Mesendoderm (in vitro differentiated cells): Measurements from ENCODE around the gene HOXD12.

Experiments
- DNase-seq: peaks from one replicate; pipeline ENCODE4 v3.0.0; 2013
- H2AK5ac ChIP-seq: 2 replicates; pipeline ENCODE4 v1.6.1; 2013; ENCODE audit warnings: low read length, inconsistent platforms
- H2BK120ac ChIP-seq: 2 replicates; pipeline ENCODE4 v1.6.1; 2013; ENCODE audit warnings: low read depth, mild to moderate bottlenecking, low read length, moderate library complexity, mixed read lengths
- H2BK15ac ChIP-seq: replicated peaks from 2 replicates; pipeline ENCODE4 v1.6.1; 2013; ENCODE audit warnings: low read depth, mild to moderate bottlenecking, moderate library complexity
- H2BK5ac ChIP-seq: 2 replicates; pipeline ENCODE4 v1.6.1; 2013; ENCODE audit warnings: low read length, inconsistent platforms
- H3K18ac ChIP-seq: 2 replicates; pipeline ENCODE4 v1.6.1; 2013; ENCODE audit warnings: mild to moderate bottlenecking, low read length, mixed read lengths
- H3K23ac ChIP-seq: one replicate; pipeline ENCODE4 v1.6.1; 2013; ENCODE audit warnings: low read length
- H3K27ac ChIP-seq: 2 replicates; pipeline ENCODE4 v1.5.1; 2013; ENCODE audit warnings: low read depth, mild to moderate bottlenecking, inconsistent platforms, low read length, moderate library complexity
- H3K27me3 ChIP-seq: 2 replicates; pipeline ENCODE4 v1.6.1; 2013; ENCODE audit warnings: low read length, control low read depth, mild to moderate bottlenecking, inconsistent platforms; ENCODE audit not compliant: insufficient read depth, poor library complexity
- H3K36me3 ChIP-seq: 2 replicates; pipeline ENCODE4 v1.6.1; 2013; ENCODE audit warnings: low read length, inconsistent platforms; ENCODE audit not compliant: control insufficient read depth, insufficient read depth
- H3K4ac ChIP-seq: one replicate; pipeline ENCODE4 v1.6.1; 2013; ENCODE audit warnings: low read depth, mild to moderate bottlenecking, low read length, moderate library complexity
- H3K4me1 ChIP-seq: 2 replicates; pipeline ENCODE4 v1.6.1; 2013; ENCODE audit warnings: low read depth, low read length, inconsistent platforms; ENCODE audit not compliant: control insufficient read depth
- H3K4me2 ChIP-seq: 2 replicates; pipeline ENCODE4 v1.6.1; 2013; ENCODE audit warnings: low read length
- H3K4me3 ChIP-seq: 2 replicates; pipeline ENCODE4 v1.5.1; 2013; ENCODE audit warnings: mild to moderate bottlenecking, low read length
- H3K56ac ChIP-seq: one replicate; pipeline ENCODE4 v1.6.1; 2013; ENCODE audit warnings: low read length
- H3K79me1 ChIP-seq: 2 replicates; pipeline ENCODE4 v1.6.1; 2013; ENCODE audit warnings: low read length, inconsistent platforms
- H3K79me2 ChIP-seq: 2 replicates; pipeline ENCODE4 v1.6.1; 2013; ENCODE audit warnings: mild to moderate bottlenecking, low read length; ENCODE audit not compliant: control insufficient read depth, insufficient read depth
- H3K9ac ChIP-seq: 2 replicates; pipeline ENCODE4 v1.6.1; 2013; ENCODE audit warnings: low read length, inconsistent platforms
- H4K5ac ChIP-seq: one replicate; pipeline ENCODE4 v1.6.1; 2013; ENCODE audit warnings: low read length
- H4K8ac ChIP-seq: one replicate; pipeline ENCODE4 v1.6.1; 2013; ENCODE audit warnings: low read depth, mild to moderate bottlenecking, control low read depth, low read length, moderate library complexity
- WGBS: extraction: QIAGEN DNeasy Blood & Tissue Kit; methylation state at CpG from one replicate; pipeline ENCODE4 v1.1.7; 2013; ENCODE audit warnings: low lambda C conversion rate, missing lambda C conversion rate; ENCODE audit not compliant: insufficient coverage; ENCODE audit errors: extremely low coverage; 5-methylcytosine and 5-hydroxymethylcytosine counted together

Gene HOXD12

GRCh38 chr2:176091329-176092258 is 8.0 kb upstream of the HOXD12 start:
- Histone ChIP-seq H3K23ac (no peak overlapping the region), H3K18ac (no peak overlapping the region), H3K4me1 (peaks cover 6% of the 10 kb centered on the region), H2AK5ac (no peak overlapping the region), H4K8ac (no peak overlapping the region), H2BK120ac (no peak overlapping the region), H2BK15ac (no peak overlapping the region), H3K27me3 (peaks cover 70% of the 10 kb centered on the region), H2BK5ac (no peak overlapping the region), H4K5ac (no peak overlapping the region), H3K56ac (no peak overlapping the region), H3K79me2 (no peaks in the 10 kb centered on the region), H3K9ac (no peak overlapping the region), H3K4me3 (no peak overlapping the region), H3K4me2 (no peak overlapping the region), H3K4ac (no peak overlapping the region), H3K36me3 (no peaks in the 10 kb centered on the region), H3K27ac (no peak overlapping the region), H3K79me1 (no peaks in the 10 kb centered on the region)
- peak; percentile 37 for DNase-seq
- WGBS: no CpG with 5 or more reads among the region's 31 CpGs

GRCh38 chr2:176092270-176093144 is 7.1 kb upstream of the HOXD12 start, which contains the start of gene HOXD13:
Gene HOXD13, plus strand, starts transcription at chr2:176092721. Its CDS starts 170 bp downstream, at chr2:176092891.
- H2BK120ac ChIP-seq: no peak within 1 kb of the TSS
- no peaks in the 10 kb centered on the region for H3K79me2 ChIP-seq
- H2AK5ac ChIP-seq: no peak within 1 kb of the TSS
- H2BK5ac ChIP-seq: no peak within 1 kb of the TSS
- peaks cover 63% of the 10 kb centered on the region for H3K27me3 ChIP-seq
- H3K4ac ChIP-seq: no peak within 1 kb of the TSS
- peak within 1 kb of the TSS; percentile 54 for H3K23ac ChIP-seq
- peaks cover 6% of the 10 kb centered on the region for H3K4me1 ChIP-seq
- no peaks in the 10 kb centered on the region for H3K36me3 ChIP-seq
- peak within 1 kb of the TSS; percentile 56 for H3K56ac ChIP-seq
- peak; percentile 77 for DNase-seq
- no peak within 1 kb of the TSS for H4K8ac ChIP-seq
- H3K27ac ChIP-seq: no peak within 1 kb of the TSS
- peak within 1 kb of the TSS; percentile 24 for H3K9ac ChIP-seq
- no peak within 1 kb of the TSS for H2BK15ac ChIP-seq
- H3K4me2 ChIP-seq: peak within 1 kb of the TSS; percentile 60
- H4K5ac ChIP-seq: no peak within 1 kb of the TSS
- H3K79me1 ChIP-seq: no peaks in the 10 kb centered on the region
- no peak within 1 kb of the TSS for H3K4me3 ChIP-seq
- no peak within 1 kb of the TSS for H3K18ac ChIP-seq
- WGBS: no CpG with 5 or more reads among the region's 95 CpGs

- H3K79me1 ChIP-seq: no peaks in the 10 kb centered on the region
- peak; percentile 48 for DNase-seq
These were observed 6.3 kb upstream of the HOXD12 start for GRCh38 chr2:176093145-176093897.

GRCh38 chr2:176093898-176094249 is 5.7 kb upstream of the HOXD12 start:
- H3K4me1 ChIP-seq: peaks cover 7% of the 10 kb centered on the region
- no peak overlapping the region for H4K8ac ChIP-seq
- H3K9ac ChIP-seq: no peak overlapping the region
- no peak overlapping the region for H3K18ac ChIP-seq
- no peaks in the 10 kb centered on the region for H3K79me1 ChIP-seq
- H2AK5ac ChIP-seq: no peak overlapping the region
- no peak overlapping the region for H3K27ac ChIP-seq
- H3K79me2 ChIP-seq: no peaks in the 10 kb centered on the region
- no peak overlapping the region for H2BK15ac ChIP-seq
- no peak overlapping the region for H3K4ac ChIP-seq
- peaks cover 66% of the 10 kb centered on the region for H3K27me3 ChIP-seq
- no peak overlapping the region for H3K4me2 ChIP-seq
- H2BK120ac ChIP-seq: no peak overlapping the region
- H4K5ac ChIP-seq: no peak overlapping the region
- WGBS: no CpG with 5 or more reads among the region's 8 CpGs
- H3K4me3 ChIP-seq: no peak overlapping the region
- no peaks in the 10 kb centered on the region for H3K36me3 ChIP-seq
- H3K23ac ChIP-seq: peak overlapping the region; percentile 18
- H3K56ac ChIP-seq: no peak overlapping the region
- no peak for DNase-seq
- H2BK5ac ChIP-seq: no peak overlapping the region

More at GRCh38 chr2:176093145-176093897, 6.3 kb upstream of the HOXD12 start:
- Histone ChIP-seq H2BK5ac (no peak overlapping the region), H3K9ac (peak overlapping the region; percentile 24), H3K79me2 (no peaks in the 10 kb centered on the region), H4K8ac (no peak overlapping the region), H3K4me2 (peak overlapping the region; percentile 60), H2BK15ac (no peak overlapping the region), H3K27ac (no peak overlapping the region), H3K27me3 (peaks cover 64% of the 10 kb centered on the region), H3K4me3 (no peak overlapping the region), H4K5ac (no peak overlapping the region), H2AK5ac (no peak overlapping the region), H3K4me1 (peaks cover 7% of the 10 kb centered on the region), H3K56ac (peak overlapping the region; percentile 56), H3K4ac (no peak overlapping the region), H3K23ac (peak overlapping the region; percentile 54), H2BK120ac (no peak overlapping the region), H3K36me3 (no peaks in the 10 kb centered on the region), H3K18ac (no peak overlapping the region)
- no CpG with 5 or more reads among the region's 53 CpGs for WGBS

GRCh38 chr2:176094349-176094748 is 5.2 kb upstream of the HOXD12 start:
- H2BK120ac ChIP-seq: no peak overlapping the region
- peaks cover 7% of the 10 kb centered on the region for H3K4me1 ChIP-seq
- H3K36me3 ChIP-seq: no peaks in the 10 kb centered on the region
- H3K4me2 ChIP-seq: no peak overlapping the region
- no peak overlapping the region for H4K5ac ChIP-seq
- H3K9ac ChIP-seq: no peak overlapping the region
- H2BK5ac ChIP-seq: no peak overlapping the region
- H2BK15ac ChIP-seq: no peak overlapping the region
- H3K79me1 ChIP-seq: no peaks in the 10 kb centered on the region
- no CpG with 5 or more reads among the region's 12 CpGs for WGBS
- H3K27me3 ChIP-seq: peaks cover 66% of the 10 kb centered on the region
- DNase-seq: no peak
- no peak overlapping the region for H3K23ac ChIP-seq
- no peak overlapping the region for H3K27ac ChIP-seq
- no peak overlapping the region for H2AK5ac ChIP-seq
- H3K4me3 ChIP-seq: no peak overlapping the region
- no peaks in the 10 kb centered on the region for H3K79me2 ChIP-seq
- H4K8ac ChIP-seq: no peak overlapping the region
- no peak overlapping the region for H3K4ac ChIP-seq
- H3K18ac ChIP-seq: no peak overlapping the region
- H3K56ac ChIP-seq: no peak overlapping the region
